ENCODE results near the gene DIRAS2.

Gene DIRAS2

GRCh38 chr9:90613502-90613901 is 29.1 kb downstream of the DIRAS2 start:
- DNase-seq (ENCODE audit: low read depth in 1 of 2, low spot score in 1 of 2) = no peak

DNA sequence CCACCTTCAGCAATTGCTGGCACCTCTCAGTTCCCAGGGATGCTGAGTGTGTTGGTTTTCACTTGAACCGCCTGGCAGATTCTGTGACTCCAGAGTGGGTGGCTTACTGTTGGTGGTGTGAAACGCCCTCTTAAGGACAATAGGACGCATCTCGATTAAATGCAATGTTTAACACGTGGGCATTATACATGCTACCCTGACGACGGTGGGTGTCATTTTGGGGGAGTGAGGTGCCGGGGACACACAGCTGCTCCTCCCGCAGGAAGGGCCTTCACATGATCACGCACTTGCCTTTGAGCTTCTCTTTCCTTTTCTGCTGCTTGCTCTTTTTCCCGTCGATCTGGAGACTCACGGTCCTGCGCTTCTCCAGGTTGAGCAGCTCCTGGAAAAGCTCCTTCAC is 29.7 kb downstream of the DIRAS2 start:
- DNase-seq (ENCODE audit: low read depth in 1 of 2, low spot score in 1 of 2) = no peak

DNA sequence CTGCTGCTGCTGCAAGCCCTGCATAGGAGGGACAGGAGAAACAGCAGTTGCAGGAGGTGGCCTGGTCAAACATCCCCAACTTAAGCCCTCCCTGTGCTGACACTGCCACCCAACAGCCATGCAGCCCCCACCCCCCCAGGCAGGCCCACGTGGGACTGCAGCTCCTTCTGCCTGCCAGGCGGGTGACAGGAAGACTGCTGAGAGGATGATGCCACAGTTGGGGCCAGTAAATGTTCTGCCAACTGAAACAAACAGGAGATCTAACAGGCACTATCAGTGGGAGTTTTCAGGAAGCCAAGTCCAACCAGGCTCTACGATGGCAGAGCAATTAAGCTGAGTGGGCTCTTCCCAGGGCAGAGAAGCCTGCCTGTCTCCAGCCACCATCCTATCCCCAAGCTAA is 31.1 kb downstream of the DIRAS2 start:
- no peak for DNase-seq (ENCODE audit: low read depth in 1 of 2, low spot score in 1 of 2)

- no peak for DNase-seq (ENCODE audit: low read depth in 1 of 2, low spot score in 1 of 2)
Measured at GRCh38 chr9:90611121-90611520, 31.5 kb downstream of the DIRAS2 start.

GRCh38 chr9:90607701-90608516 is 34.7 kb downstream of the DIRAS2 start:
- no peak for DNase-seq (ENCODE audit: low read depth in 1 of 2, low spot score in 1 of 2)

- no peak for DNase-seq (ENCODE audit: low read depth in 1 of 2, low spot score in 1 of 2)
Measured at GRCh38 chr9:90600029-90600428, 42.6 kb downstream of the DIRAS2 start.

- DNase-seq (ENCODE audit: low read depth in 1 of 2, low spot score in 1 of 2) = no peak
Measured at GRCh38 chr9:90598191-90598590, 44.4 kb downstream of the DIRAS2 start.

DNA sequence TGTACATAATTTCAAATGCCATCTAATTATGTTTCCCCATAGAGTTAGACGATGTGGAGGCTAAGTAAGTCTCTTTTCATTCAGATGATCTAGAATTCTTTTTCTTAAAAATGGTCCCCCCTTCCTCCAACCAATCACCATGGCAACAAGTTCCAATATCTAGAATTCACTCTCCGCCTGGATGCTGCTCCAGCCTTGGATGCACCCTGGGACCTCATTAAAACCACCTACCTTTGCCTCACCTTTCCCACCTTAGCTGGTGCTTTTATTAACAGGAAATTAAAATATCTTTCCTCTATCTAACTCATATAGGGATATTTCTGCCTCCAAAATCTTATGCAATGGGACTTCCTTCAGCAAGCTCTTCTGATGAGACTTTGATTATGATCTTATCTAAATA is 49.0 kb downstream of the DIRAS2 start:
- no peak for DNase-seq (ENCODE audit: low read depth in 1 of 2, low spot score in 1 of 2)

GRCh38 chr9:90580576-90580975 is 62.0 kb downstream of the DIRAS2 start:
- no peak for DNase-seq (ENCODE audit: low read depth in 1 of 2, low spot score in 1 of 2)

DNA sequence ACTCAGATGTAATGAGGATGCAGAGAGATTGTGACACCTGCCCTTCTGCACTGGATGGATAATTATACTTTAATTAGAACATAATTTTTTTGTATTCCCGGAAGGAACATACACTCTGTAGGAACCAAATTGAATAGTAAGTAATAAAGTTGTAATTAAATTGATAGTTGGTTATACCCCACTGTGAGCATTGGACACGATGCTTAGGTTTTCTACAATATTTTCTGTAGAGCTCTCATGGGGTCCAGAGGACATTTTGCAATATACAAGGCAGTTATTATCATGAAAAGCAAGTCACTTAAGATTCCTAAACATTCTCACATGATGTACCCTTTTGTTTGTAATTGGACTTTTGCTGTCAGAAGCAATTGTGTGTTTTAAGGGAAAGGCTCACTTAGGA is 63.4 kb downstream of the DIRAS2 start:
- no peak for DNase-seq (ENCODE audit: low read depth in 1 of 2, low spot score in 1 of 2)

- DNase-seq (ENCODE audit: low read depth in 1 of 2, low spot score in 1 of 2) = no peak
Measured at GRCh38 chr9:90578126-90578815, 64.4 kb downstream of the DIRAS2 start.

DNA sequence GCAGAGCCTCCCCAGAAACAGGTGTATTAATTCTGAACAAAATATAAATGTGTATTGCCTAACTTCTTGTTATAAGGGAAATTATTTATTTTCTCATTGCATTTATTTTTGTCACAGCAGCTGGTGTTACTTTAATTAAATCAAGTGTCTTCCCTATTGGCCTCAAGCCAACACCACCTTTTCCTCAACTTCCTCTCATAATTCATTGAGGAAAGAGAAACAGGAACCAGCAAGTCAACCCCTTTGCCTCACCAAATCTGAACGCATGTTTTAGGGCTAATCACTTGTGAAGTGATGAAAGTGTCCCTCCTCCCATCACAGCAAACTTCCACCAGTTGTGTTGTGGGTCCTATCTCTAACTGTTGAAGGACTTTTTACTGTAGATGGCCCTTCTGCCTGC is 73.1 kb downstream of the DIRAS2 start:
- DNase-seq (ENCODE audit: low read depth in 1 of 2, low spot score in 1 of 2) = no peak

GRCh38 chr9:90568667-90569066 is 74.0 kb downstream of the DIRAS2 start:
- no peak for DNase-seq (ENCODE audit: low read depth in 1 of 2, low spot score in 1 of 2)

- no peak for DNase-seq (ENCODE audit: low read depth in 1 of 2, low spot score in 1 of 2)
Measured at GRCh38 chr9:90562229-90562628, 80.4 kb downstream of the DIRAS2 start.

Data from stimulated activated CD4-positive, alpha-beta T cell treated with anti-CD3 and anti-CD28 coated beads, Interleukin-15, amount 100 ng/mL, for 1 hour (primary cell).